ENCODE measurements around the gene ITGA5. TPM values are rescaled to one million over a fixed set of nuclear protein-coding genes. Genes with fewer than 3 reads are reported as not detected.

Gene ITGA5
- 326 and 672 TPM in 2 replicates for total RNA-seq (2011; cell fraction: chromatin; rRNA removed; ENCODE audit: low replicate concordance)
- total RNA-seq (2011; cell fraction: nucleolus; rRNA removed), result 425 and 592 TPM in 2 replicates
- 368 and 393 TPM in 2 replicates for total RNA-seq (2011; cell fraction: nucleoplasm; rRNA removed)
- 47.4 and 59.0 TPM in 2 replicates for total RNA-seq (2014; rRNA removed)
- 41.7 and 49.0 TPM in 2 replicates for total RNA-seq (2014; rRNA removed; fragmentation: Illumina TruSeq; extraction: Trizol)
- 33.7 and 34.5 TPM in 2 replicates for total RNA-seq (2015; rRNA removed; fragmentation: Illumina TruSeq; extraction: Trizol)
- total RNA-seq (2021), result 71.0 and 75.2 TPM in 2 replicates
- polyA plus RNA-seq (2011; rRNA removed), result 55.5 and 114 TPM in 2 replicates
- 44.7 and 52.4 TPM in 2 replicates for polyA plus RNA-seq (2011; cell fraction: cytosol; rRNA removed)
- polyA plus RNA-seq (2011; cell fraction: nucleus; rRNA removed), result 273 and 364 TPM in 2 replicates
- 58.8 and 103 TPM in 2 replicates for polyA plus RNA-seq (2012)
- polyA plus RNA-seq (2014; fragmentation: Illumina TruSeq; extraction: Trizol), result 82.1 and 82.8 TPM in 2 replicates
- 1 to 10 TPM; 9.1 to 9.2 TPM for polyA plus RNA-seq (2014; fragmentation: Nextera tagmentation; extraction: Ambion mirVana)
- polyA plus RNA-seq (2014; rRNA removed), result 34.0 and 36.0 TPM in 2 replicates
- polyA minus RNA-seq (2011; rRNA and poly(A)+ RNA removed), result 104 and 113 TPM in 2 replicates
- polyA minus RNA-seq (2011; cell fraction: cytosol; rRNA and poly(A)+ RNA removed), result 72.0 and 119 TPM in 2 replicates
- polyA minus RNA-seq (2011; cell fraction: nucleus; rRNA and poly(A)+ RNA removed), result 150 and 186 TPM in 2 replicates
- percentile 83 among the genes with signal in this experiment for Bru-seq, nascent RNA
- percentile 82 among the genes with signal in this experiment for BruChase-seq, experiment 1, labeled RNA remaining after a 2-hour chase
- percentile 89 among the genes with signal in this experiment for BruChase-seq, experiment 2, labeled RNA remaining after a 6-hour chase
- long read RNA-seq, experiment 1, partial matches to known transcripts, result 40 of 56 reads
- long read RNA-seq, experiment 1, other reads (novel, unspliced or antisense), result 14 of 56 reads
- long read RNA-seq, experiment 2, full-length matches to known transcripts, result 14 of 38 reads
- long read RNA-seq, experiment 2, partial matches to known transcripts, result 17 of 38 reads
- long read RNA-seq, experiment 2, other reads (novel, unspliced or antisense), result 7 of 38 reads
- long read RNA-seq, experiment 3, full-length matches to known transcripts, result 2 of 10 reads
- long read RNA-seq, experiment 3, partial matches to known transcripts, result 5 of 10 reads
- long read RNA-seq, experiment 3, other reads (novel, unspliced or antisense), result 3 of 10 reads

DNA sequence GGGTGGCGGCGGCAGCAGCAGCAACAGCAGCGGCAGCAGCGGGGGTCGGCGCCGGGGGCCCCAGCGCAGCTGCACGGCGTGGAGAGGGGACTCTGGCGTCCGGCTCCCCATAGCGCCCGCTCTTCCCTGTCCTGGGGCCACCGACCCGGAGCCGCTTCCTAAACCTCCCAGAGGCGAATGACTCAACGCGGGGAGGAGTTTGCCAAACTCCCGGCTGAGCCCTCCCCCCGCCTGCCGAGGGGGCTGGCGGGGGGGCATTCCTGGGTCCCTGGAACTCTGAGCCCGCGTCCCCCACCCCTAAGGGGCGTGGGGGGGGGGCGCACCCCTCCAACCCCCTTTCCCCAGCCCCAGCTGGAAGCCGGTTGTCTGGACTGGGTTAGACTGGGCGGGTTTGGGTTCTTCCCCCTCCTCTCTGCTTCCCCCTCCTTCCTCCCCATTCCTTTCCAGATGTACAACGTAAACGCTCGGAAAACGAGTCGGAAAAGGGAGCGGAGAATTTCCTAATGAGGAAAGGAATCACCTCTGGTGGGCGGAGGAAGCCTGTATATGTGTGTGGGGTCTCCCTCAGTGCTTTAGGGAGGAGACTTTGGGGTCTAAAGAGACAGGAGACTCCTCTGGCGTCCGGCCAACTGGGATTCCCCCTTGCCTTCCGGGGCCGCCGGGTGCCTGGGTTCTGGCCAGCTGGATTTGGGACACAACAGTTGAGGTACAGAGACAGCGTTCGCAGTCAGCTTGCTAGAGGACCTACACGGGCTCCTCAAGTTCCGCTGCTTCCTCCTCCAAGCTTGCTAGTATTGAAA, at the start of gene ITGA5:
Gene ITGA5, minus strand, starts transcription at position 179 of the 800 bp plus-strand sequence. Its CDS starts 68 bp downstream, at position 111.
- ChIA-PET POLR2A (interaction anchor here (0.7 to 1.8 kb wide), 5 partner anchors 9 to 140 kb away, joined by 3 to 8 read pairs (median 3); no protein-coding TSS in a partner anchor), CTCF (ENCODE audit: low intra/inter-chr PET ratio) (interaction anchor here (0.9 kb wide), 1 partner anchor 20 kb away, joined by 4 read pairs; no protein-coding TSS in a partner anchor)
- peaks cover 19% of the 10 kb centered on the region; the same call in 2 of the 3 replicates for H3K36me3 ChIP-seq (ENCODE audit: control insufficient read depth, insufficient read depth, low read length)
- FAIRE-seq, result no peak
- WGBS (ENCODE audit: insufficient coverage, low coverage, missing lambda C conversion rate), result 5% methylated on average over 36 of the region's 46 CpGs
- H4K20me1 ChIP-seq (replicated peaks; ENCODE audit: control insufficient read depth, insufficient read depth, low read length), result peaks cover 8% of the 10 kb centered on the region
- intact Hi-C loops (cut with micrococcal nuclease) (loop anchor here (2.0 kb wide), 1 partner anchor 14 kb away; no protein-coding TSS in a partner anchor), in situ Hi-C loops (cut with MboI) (no loop called here)
- peak; percentile 79 to 82 (median 81) for DNase-seq (ENCODE audit: extremely low read depth in 1 of 4, low spot score in 3 of 4)
- peak; percentile 68 for ATAC-seq
- H3K9ac ChIP-seq (ENCODE audit: insufficient read depth in 1 of 2, low read depth in 2 of 2, low read length in 2 of 2), result peak within 1 kb of the TSS; percentile 91 to 97
- peaks cover 54% of the 10 kb centered on the region for H3K79me2 ChIP-seq (ENCODE audit: control insufficient read depth, insufficient read depth, low read length)
- H3K27ac ChIP-seq (ENCODE audit: extremely low read depth, low read depth, low read length), result peak within 1 kb of the TSS; percentile 88
- peak within 1 kb of the TSS; percentile 94 for H2AFZ ChIP-seq (ENCODE audit: low read depth, low read length)
- BruUV-seq (replicated peaks), result TSS peak; percentile 69
- no peaks in the 10 kb centered on the region for H3K9me1 ChIP-seq (ENCODE audit: control insufficient read depth, insufficient read depth, low read length)
- peak within 1 kb of the TSS; percentile 100 for H3K4me3 ChIP-seq
- no peaks in the 10 kb centered on the region for H3K27me3 ChIP-seq (ENCODE audit: control insufficient read depth in 2 of 2, insufficient read depth in 2 of 2, low read length in 2 of 2)
- H3K4me1 ChIP-seq (replicated peaks in 1 of 2; ENCODE audit: control insufficient read depth in 2 of 2, insufficient read depth in 2 of 2, low read length in 2 of 2), result peaks cover 60 to 69% of the 10 kb centered on the region in 2 experiments
- H3K4me2 ChIP-seq (ENCODE audit: insufficient read depth, low read length), result peak within 1 kb of the TSS; percentile 99
- H3K9me3 ChIP-seq (replicated peaks; ENCODE audit: control insufficient read depth, insufficient read depth, low read depth, low read length), result no peaks in the 10 kb centered on the region
- TF ChIP-seq OTX1 (CRISPR knock-in tag; IDR thresholded peaks at IDR 0.05) (no peak), CREM (IDR thresholded peaks at IDR 0.05; ENCODE audit: low read depth) (peak; percentile 14; the same call in 1 of the 2 replicates), ZFP30 (CRISPR knock-in tag; IDR thresholded peaks at IDR 0.05; ENCODE audit: borderline replicate concordance) (no peak), HMG20B (CRISPR knock-in tag; IDR thresholded peaks at IDR 0.05) (no peak), DNMT1 (IDR thresholded peaks at IDR 0.05) (no peak), CHD1 (IDR thresholded peaks at IDR 0.05; ENCODE audit: low read length) (peak; percentile 14)
- TF ChIP-seq, protein P1, sequence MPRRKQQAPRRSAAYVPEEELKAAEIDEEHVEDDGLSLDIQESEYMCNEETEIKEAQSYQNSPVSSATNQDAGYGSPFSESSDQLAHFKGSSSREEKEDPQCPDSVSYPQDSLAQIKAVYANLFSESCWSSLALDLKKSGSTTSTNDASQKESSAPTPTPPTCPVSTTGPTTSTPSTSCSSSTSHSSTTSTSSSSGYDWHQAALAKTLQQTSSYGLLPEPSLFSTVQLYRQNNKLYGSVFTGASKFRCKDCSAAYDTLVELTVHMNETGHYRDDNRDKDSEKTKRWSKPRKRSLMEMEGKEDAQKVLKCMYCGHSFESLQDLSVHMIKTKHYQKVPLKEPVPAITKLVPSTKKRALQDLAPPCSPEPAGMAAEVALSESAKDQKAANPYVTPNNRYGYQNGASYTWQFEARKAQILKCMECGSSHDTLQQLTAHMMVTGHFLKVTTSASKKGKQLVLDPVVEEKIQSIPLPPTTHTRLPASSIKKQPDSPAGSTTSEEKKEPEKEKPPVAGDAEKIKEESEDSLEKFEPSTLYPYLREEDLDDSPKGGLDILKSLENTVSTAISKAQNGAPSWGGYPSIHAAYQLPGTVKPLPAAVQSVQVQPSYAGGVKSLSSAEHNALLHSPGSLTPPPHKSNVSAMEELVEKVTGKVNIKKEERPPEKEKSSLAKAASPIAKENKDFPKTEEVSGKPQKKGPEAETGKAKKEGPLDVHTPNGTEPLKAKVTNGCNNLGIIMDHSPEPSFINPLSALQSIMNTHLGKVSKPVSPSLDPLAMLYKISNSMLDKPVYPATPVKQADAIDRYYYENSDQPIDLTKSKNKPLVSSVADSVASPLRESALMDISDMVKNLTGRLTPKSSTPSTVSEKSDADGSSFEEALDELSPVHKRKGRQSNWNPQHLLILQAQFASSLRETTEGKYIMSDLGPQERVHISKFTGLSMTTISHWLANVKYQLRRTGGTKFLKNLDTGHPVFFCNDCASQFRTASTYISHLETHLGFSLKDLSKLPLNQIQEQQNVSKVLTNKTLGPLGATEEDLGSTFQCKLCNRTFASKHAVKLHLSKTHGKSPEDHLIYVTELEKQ (CRISPR knock-in tag; IDR thresholded peaks at IDR 0.05), result no peak
- TF ChIP-seq, protein P2, sequence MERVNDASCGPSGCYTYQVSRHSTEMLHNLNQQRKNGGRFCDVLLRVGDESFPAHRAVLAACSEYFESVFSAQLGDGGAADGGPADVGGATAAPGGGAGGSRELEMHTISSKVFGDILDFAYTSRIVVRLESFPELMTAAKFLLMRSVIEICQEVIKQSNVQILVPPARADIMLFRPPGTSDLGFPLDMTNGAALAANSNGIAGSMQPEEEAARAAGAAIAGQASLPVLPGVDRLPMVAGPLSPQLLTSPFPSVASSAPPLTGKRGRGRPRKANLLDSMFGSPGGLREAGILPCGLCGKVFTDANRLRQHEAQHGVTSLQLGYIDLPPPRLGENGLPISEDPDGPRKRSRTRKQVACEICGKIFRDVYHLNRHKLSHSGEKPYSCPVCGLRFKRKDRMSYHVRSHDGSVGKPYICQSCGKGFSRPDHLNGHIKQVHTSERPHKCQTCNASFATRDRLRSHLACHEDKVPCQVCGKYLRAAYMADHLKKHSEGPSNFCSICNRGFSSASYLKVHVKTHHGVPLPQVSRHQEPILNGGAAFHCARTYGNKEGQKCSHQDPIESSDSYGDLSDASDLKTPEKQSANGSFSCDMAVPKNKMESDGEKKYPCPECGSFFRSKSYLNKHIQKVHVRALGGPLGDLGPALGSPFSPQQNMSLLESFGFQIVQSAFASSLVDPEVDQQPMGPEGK (CRISPR knock-in tag; IDR thresholded peaks at IDR 0.05; ENCODE audit: borderline replicate concordance), result no peak
